GM19467 (cell line): ENCODE results near the gene RAD18.

Experiments
- ATAC-seq: cut with Tn5 transposase; IDR thresholded peaks from one replicate; pipeline ENCODE4 v1.9.1; 2021; ENCODE audit warnings: mild to moderate bottlenecking, moderate library complexity; ENCODE audit not compliant: unreplicated experiment

The RAD18 gene

GRCh38 chr3:8868996-8869395, 94.3 kb downstream of the RAD18 start:
- no peak for ATAC-seq

GRCh38 chr3:8867646-8868045, 95.6 kb downstream of the RAD18 start:
- no peak for ATAC-seq

GRCh38 chr3:8865697-8866096, 97.6 kb downstream of the RAD18 start:
- no peak for ATAC-seq

- no peak for ATAC-seq
Measured at GRCh38 chr3:8864402-8865350, 98.6 kb downstream of the RAD18 start.

GRCh38 chr3:8863891-8864290, 99.4 kb downstream of the RAD18 start:
- no peak for ATAC-seq

GRCh38 chr3:8857720-8858367, 105.4 kb downstream of the RAD18 start:
- no peak for ATAC-seq

- ATAC-seq: no peak
Measured at GRCh38 chr3:8856721-8857120, 106.6 kb downstream of the RAD18 start.

GRCh38 chr3:8856071-8856470, 107.2 kb downstream of the RAD18 start:
- no peak for ATAC-seq

- ATAC-seq: no peak
Measured at GRCh38 chr3:8854656-8855055, 108.6 kb downstream of the RAD18 start.

GRCh38 chr3:8853081-8853480, 110.2 kb downstream of the RAD18 start:
- no peak for ATAC-seq

- no peak for ATAC-seq
Measured at GRCh38 chr3:8852511-8852910, 110.8 kb downstream of the RAD18 start.

- ATAC-seq: no peak
Measured at GRCh38 chr3:8851703-8852102, 111.6 kb downstream of the RAD18 start.

GRCh38 chr3:8848696-8849131, 114.6 kb downstream of the RAD18 start:
- ATAC-seq: no peak

- no peak for ATAC-seq
Measured at GRCh38 chr3:8847317-8847716, 116.0 kb downstream of the RAD18 start.

- ATAC-seq: no peak
Measured at GRCh38 chr3:8846176-8846575, 117.1 kb downstream of the RAD18 start.

- ATAC-seq: no peak
Measured at GRCh38 chr3:8845641-8846040, 117.6 kb downstream of the RAD18 start.

GRCh38 chr3:8843347-8843746, 119.9 kb downstream of the RAD18 start:
- no peak for ATAC-seq

GRCh38 chr3:8842293-8842692, 121.0 kb downstream of the RAD18 start:
- no peak for ATAC-seq

- ATAC-seq: no peak
Measured at GRCh38 chr3:8841472-8841871, 121.8 kb downstream of the RAD18 start.

GRCh38 chr3:8840556-8840955, 122.7 kb downstream of the RAD18 start:
- ATAC-seq: no peak

GRCh38 chr3:8839607-8840325, 123.5 kb downstream of the RAD18 start:
- ATAC-seq: no peak
